H54 (cell line): ENCODE data around the gene CELF4.

ENCODE experiments used
- DNase-seq: peaks from one replicate; pipeline ENCODE4 v3.0.0; 2011; ENCODE audit warnings: low spot score, mixed read lengths; ENCODE audit not compliant: insufficient read length
- FAIRE-seq: peaks from 3 replicates; lab custom pipeline; 2011; peaks lifted over from hg19 to GRCh38; lab: Jason Lieb, UNC
- POLR2A ChIP-seq: IDR thresholded peaks from 2 replicates; pipeline ENCODE4 v1.6.1; 2011; ENCODE audit warnings: low read depth, mild to moderate bottlenecking, low read length

CELF4 gene

DNA sequence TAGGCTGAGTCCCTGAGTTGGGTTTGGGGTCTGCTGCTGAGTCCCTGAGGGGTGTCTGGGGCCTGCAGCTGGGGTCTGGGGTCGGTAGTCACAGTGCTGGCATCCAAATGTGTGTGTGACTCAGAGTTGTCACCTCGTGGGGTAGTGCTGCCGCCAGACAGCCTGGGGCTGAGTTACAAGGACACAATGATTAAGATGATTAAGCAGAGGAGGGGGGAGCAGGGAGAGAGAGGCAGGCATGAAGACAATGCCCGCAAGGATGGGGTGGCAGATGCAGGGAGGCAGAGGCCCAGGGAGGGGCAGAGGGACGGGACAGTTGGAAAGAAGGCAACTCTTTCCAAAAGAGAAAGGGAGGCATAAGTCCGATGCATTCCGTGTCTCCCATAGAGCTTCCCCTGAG, 120.2 kb downstream of the CELF4 start:
- TF ChIP-seq POLR2A = no peak
- DNase-seq (no peak), FAIRE-seq (no peak)

DNA sequence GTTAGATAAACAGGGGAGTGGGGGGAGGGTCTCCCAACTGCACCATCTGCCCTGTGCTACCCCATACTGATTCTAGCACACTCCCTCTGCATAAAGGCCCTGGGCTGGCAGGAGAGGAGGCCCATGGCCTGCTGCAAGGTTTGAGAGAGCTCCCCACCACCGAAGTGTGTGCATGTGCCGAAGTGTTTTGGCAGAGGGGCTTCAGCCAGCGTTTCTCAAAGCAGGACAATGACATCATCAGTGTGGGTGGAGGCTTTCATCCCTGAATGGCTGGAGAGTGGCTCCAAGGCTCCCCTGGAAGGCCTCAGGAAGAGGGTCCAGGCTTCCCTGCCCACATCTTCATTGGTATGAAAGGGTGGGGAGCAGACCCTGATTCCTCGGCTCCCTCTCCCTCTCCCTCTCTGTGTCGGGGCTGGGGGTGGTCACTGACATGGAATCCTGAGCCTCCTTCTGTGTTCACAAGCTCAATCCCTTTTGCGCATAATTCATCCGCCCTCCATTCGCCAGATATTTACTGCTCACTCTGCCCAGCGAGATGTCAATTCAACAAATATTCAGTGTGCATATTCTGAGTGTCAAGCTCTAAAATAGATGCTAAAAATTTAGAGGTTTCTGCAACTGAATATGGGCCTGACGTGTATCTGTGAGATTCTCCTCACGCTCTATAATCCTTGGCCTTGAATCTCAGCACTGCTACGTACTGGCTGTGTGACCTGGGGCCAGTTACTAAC, 122.1 kb downstream of the CELF4 start:
- FAIRE-seq = no peak
- TF ChIP-seq POLR2A = no peak
- no peak for DNase-seq

DNA sequence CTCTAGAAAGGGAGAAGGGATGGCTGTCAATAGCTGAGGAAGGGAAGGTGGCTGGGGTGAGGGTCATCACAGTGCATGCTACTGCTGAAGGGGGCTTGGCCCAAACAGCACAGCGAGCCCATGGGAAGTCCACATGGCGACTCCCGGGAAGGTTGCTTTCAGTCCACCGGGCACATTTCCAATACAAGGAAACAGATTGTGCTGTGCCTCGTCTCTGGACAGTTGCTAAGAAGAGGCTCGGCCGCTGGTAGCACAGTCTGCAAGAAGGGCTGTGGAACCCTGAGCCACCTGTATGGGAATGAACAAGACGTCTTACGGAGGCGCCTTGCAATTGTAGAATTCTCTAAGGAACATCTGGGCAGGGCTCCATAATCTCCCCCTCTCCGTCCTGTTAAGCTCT, 123.1 kb downstream of the CELF4 start:
- TF ChIP-seq POLR2A = no peak
- FAIRE-seq = no peak
- DNase-seq = no peak

DNA sequence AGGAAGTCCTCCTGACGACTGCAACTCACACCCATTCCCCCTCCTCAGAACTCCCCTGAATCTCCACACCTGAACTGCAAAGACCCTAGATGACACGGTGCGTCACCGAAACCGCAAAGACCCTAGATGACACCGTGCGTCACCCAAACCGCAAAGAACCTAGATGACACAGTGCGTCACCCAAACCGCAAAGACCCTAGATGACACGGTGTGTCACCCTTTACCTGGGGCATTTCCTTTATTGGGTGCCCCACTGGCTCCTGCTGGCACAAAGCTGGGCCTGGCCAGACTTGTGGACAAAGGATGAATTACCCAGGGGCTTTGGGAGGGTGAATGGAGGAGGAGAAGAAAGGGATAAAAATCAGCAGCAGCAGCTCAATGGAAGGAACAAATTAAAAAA, 123.8 kb downstream of the CELF4 start:
- DNase-seq (no peak), FAIRE-seq (no peak)
- TF ChIP-seq POLR2A = no peak

DNA sequence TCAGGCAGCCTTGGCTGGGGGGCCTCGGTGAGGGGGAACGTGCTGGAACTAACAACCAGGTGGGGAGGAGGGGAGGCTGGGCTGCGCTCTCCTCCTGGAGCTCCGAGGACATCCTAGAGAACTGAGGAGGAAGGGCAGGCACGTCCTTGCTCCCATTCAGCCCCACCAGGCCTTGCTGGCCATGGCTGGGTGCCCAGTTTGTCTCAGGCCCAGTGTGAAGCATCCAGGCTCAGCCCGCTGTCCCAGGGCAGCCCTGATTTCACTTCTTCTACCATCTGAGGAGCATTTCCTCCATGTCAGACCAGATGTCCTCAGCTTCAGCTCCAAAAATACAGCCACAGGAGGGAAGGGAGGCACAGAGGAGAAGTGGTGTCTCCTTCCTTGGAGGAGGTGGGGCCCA, 125.4 kb downstream of the CELF4 start:
- FAIRE-seq = no peak
- DNase-seq = no peak
- TF ChIP-seq POLR2A = no peak

DNA sequence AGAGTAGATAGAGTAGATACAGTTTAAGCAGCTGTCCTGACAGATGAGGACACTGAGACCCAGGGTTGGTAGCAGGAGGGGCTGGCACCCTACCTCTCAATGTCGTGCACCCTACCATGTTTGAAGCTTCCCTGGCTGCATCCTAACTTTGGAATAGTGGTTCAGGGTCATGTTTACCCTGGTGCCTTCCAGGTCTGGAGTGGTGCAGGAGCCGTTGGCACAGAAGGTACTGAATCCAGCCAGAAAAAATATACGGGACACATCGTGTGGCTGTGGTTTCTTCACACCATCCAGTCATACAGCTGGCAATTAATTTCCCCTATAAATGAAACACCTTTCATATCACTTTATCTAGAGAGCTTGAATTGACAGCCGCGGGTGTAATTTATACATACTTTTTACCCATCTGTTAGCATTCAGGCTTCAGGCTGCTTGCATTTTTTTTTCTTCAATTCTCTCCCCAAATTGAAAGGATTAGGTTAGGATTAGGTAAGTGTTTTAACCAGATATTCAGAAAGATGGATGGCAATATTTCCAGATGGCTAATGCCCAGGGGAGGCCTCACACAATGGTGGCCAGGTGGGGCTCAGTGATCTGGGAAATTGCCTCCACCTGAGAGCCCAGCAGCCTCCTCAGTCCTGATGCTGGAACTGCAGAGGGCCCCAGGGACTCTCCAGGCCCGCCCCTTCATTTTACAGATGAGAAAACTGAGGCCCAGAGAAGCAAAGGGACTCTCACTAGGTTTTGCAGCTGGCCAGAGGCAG, 127.0 kb downstream of the CELF4 start:
- no peak for TF ChIP-seq POLR2A
- FAIRE-seq = no peak
- DNase-seq = no peak

DNA sequence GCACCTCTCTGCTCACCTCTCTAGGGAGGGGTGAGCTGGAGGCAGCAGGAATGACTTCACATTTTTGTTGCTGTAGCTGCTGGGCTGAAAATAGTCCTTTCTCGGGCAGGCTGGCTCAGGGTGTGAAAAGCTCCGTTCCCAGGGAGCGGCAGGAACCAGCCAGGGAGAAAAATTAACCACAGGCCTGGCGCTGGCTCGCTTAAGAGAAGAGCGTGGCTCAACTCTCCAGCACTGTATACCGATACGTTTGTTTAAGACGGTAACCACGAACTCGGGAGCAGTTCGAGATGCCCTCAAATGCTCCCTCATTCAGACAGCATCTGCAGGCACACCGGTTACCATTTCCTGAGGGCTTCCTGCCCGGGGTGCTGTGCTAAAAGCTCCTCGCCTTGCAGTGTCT, 129.6 kb downstream of the CELF4 start:
- FAIRE-seq = no peak
- DNase-seq = no peak
- no peak for TF ChIP-seq POLR2A

DNA sequence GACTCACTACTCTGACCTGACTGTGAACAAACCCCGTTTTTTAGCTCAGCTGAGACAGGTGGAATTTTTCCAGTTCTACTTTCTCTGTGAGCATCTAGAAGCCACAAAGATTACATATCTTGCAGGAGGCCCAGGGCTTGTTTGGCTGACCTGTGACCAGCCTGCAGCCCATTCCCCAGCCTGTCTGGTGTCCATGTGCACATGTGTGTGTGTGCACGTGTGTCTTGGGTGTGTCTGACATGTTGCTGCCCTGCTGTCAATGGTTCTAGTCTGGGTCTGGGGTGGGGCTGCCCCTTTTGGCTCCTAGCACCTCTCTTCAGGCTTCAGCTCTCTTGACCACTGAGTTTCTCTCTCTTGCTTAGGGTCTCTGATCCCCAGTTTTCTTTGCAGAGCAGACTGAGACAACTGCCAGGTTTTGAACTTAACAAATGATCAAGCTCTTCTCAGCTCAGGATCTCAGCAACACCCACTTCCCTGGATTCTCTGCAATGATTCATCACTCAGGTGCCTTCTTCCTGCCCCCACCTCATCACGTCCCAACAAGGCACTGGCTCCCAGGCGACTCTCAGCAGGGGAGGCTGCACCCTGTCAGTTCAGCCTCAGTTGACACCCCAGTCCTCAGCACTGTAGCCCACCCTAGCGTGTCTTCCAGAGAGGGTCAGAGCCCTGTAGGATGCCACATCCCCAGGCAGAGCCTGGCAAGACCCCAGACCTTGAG, 130.3 kb downstream of the CELF4 start:
- no peak for TF ChIP-seq POLR2A
- no peak for DNase-seq
- FAIRE-seq = no peak

DNA sequence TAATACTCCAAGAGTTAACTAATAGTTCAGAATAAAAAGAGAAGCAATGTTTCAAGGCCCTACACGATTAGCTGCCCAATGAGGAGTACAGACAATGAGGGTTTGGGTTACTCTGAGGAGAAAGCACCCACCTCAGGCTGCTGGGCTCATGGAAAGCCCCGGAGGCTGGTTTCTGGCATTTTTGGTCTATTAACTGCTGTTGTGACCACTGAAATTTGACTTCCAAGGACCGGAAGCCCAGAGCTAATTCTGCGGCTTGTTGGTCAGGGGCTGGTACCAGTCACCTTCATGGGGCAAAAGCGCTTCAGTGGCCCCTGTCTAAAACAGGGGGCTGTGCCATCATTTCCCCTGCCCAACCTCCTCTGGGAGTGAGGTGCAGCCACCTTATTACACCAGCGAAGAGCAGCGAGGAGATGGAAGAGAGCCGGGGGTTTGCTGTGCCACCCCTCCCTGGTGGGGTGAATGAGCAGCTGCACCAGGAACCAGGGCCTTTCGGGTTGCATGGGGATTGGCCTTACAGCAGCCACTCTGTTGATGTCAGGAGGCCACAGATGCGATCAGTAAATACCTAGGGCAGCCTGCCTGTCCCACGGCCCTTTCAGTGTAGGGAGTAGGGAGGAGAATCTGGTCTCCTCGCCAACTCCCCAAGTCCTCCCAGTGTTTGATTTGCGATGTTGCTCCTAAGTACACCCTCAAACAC, 131.3 kb downstream of the CELF4 start:
- TF ChIP-seq POLR2A = no peak
- DNase-seq (no peak), FAIRE-seq (no peak)

DNA sequence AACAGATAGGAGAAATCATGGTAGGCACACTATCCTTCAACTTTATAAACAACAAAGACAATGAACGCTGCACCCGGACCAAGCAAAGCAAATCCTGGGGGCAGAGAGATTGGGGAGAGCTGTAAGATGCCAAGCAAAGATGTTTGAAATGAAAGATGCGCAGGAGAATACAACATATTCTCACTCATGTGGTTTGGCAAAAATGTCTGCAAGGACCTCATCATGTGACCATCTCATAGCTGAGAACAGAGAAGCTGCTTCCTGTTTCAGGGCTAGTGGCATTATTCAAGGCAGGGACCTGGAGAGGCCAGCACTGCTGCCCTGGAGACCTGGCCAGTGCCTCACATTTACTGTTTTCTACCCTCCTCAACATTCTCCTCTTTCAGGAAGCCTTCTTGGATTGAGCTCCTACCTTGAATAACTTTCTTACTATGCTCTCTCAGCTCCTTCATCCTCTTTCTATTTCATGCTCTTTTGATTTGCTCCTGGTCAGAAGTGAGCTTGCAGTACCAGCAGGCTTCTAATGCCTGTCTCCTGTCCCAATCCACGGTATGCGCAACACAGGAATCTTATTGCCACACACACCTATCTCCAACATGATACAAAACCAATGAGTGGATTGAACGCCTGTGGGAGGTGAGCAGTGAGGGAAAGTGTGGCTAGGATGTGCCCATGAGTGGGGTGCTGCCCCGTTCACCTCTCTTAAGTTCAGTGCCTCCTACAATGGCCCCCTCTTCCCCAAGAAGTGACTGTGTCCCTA, 133.0 kb downstream of the CELF4 start:
- no peak for DNase-seq

DNA sequence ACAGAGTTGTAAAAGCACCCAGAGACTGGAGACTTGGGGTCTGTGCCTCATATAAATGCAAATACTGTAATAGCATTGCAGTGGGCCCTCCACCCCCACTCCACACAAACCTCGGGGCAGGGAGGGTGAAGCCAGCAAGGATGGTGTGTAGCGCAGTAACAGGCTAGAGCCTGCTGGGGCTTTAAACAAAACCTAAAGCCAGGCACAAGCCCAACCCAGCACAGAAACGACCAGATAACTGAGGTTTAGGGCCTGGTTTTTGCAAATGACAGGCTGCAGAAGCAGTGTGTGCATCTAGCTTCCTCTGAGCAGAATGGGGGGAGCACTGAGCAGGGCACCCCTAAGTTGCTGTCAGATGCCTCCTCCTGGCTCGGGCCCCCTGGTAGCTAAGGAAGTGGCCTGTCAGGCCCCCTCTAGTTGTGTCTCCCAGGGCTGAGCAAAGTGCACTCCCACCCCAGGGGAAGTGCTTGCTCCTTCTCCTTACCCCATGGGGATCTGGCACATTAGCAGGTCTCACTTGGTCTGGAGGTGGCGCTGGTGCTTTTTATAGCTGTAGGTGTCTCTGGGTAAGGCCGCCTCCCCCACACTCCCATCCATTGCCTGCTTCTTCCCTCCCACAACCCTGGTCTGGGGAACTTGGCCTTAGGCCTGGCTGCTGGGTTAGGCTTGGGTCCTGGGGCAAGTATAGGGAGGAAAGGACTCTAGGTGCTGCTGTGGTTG, 135.1 kb downstream of the CELF4 start:
- no peak for TF ChIP-seq POLR2A
- FAIRE-seq (no peak), DNase-seq (no peak)

More for the DNA sequence above, 133.0 kb downstream of the CELF4 start:
- no peak for FAIRE-seq
- TF ChIP-seq POLR2A = no peak

DNA sequence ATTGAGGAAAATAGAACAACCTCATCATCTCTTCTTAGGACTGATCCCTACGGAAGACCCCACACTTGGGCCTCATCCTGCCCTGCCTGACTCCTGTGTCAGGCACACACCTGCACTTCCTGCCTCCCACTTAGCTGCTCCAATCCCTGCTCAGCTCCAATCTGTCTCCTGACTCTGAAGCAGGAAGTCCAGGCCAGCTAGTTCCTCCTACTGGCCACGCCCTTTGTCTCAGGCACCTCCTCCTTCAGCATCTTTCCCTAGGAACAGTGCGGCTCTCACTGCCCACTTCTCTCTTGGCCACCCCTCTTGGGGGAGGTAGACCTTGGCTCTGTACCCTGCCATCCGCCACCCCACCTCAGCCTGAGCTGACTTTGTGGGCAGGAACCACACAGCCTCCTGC, 135.8 kb downstream of the CELF4 start:
- no peak for FAIRE-seq
- no peak for DNase-seq
- no peak for TF ChIP-seq POLR2A
